Measurements from ENCODE around the gene SCN1A.

GRCh38 chr2:166163775-166164174 is 36.0 kb upstream of the SCN1A start:
- TF ChIP-seq POLR2A (IDR thresholded peaks at IDR 0.05; ENCODE audit: low read depth, low read length): no peak
- TF ChIP-seq TAF1 (IDR thresholded peaks at IDR 0.05; ENCODE audit: low read depth, low read length): no peak
- TF ChIP-seq POLR2AphosphoS5 (IDR thresholded peaks at IDR 0.05; ENCODE audit: low read depth, low read length): no peak
